SK-N-SH (cell line): ENCODE results near the gene CANT1.

Source experiments
- CHD2 ChIP-seq: fragments of 150-350 bp; IDR thresholded peaks from 2 replicates; pipeline ENCODE4 v1.6.1; 2018; ENCODE audit warnings: low read length; ENCODE audit not compliant: partially characterized antibody
- FOXJ3 ChIP-seq: sonication (generic); formaldehyde crosslinking; IDR thresholded peaks from 2 replicates; pipeline ENCODE4 v1.5.1; 2020; ENCODE audit warnings: mild to moderate bottlenecking, missing genetic modification reagents
- TF ChIP-seq, protein P1 (sequence below): fragments of 200-600 bp; sonication (generic); IDR thresholded peaks from 2 replicates; pipeline ENCODE4 v1.6.1; 2017; ENCODE audit warnings: antibody characterized with exemption, mild to moderate bottlenecking, moderate library complexity

DNA sequence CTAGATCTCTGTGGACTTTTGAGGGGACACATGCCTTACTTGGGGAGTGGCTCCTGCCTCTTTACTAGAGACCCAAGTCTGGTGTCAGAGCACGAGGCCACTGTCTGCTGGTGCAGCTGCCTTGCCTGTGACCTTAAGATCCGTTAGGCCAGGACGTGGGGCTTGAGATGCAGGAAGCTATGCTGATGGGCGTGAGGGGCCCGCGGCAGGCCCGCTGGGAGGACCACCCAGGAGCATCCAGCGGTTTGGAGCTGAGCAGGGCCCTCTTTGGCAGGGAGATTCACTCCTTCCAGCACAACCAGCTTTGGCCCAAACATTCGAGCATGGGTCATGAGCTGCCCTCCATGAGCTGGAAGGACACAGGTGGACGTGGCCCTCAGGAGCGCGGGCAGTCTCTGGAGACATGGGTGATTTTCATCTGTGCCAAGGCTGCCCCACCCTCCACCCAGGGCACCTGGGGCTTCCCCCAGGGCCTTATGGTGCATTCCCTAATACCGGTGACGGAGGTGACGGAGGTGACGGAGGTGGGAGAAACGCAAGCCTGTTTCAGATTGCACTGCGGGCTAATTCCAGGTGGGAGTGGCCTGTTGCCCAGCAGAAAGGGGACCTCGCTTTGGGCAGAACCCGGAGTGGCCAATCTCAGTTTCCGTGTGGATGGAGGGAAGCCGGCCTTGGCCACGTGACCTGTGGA, 42.5 kb downstream of the CANT1 start:
- TF ChIP-seq, protein P1, sequence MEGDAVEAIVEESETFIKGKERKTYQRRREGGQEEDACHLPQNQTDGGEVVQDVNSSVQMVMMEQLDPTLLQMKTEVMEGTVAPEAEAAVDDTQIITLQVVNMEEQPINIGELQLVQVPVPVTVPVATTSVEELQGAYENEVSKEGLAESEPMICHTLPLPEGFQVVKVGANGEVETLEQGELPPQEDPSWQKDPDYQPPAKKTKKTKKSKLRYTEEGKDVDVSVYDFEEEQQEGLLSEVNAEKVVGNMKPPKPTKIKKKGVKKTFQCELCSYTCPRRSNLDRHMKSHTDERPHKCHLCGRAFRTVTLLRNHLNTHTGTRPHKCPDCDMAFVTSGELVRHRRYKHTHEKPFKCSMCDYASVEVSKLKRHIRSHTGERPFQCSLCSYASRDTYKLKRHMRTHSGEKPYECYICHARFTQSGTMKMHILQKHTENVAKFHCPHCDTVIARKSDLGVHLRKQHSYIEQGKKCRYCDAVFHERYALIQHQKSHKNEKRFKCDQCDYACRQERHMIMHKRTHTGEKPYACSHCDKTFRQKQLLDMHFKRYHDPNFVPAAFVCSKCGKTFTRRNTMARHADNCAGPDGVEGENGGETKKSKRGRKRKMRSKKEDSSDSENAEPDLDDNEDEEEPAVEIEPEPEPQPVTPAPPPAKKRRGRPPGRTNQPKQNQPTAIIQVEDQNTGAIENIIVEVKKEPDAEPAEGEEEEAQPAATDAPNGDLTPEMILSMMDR = no peak
- TF ChIP-seq CHD2 (no peak), FOXJ3 (CRISPR knock-in tag) (no peak)
